Jurkat, Clone E6-1 (cell line): ENCODE results near the gene TMPRSS6.

ENCODE experiments used
- DNase-seq: peaks from one replicate; pipeline ENCODE4 v3.0.0-alpha.2; 2011; ENCODE audit warnings: low read depth, low spot score
- H3K4me3 ChIP-seq: 2 replicates; pipeline ENCODE4 v1.5.1; 2011; ENCODE audit warnings: mild to moderate bottlenecking, low read length, control low read depth, moderate library complexity

The TMPRSS6 gene

DNA sequence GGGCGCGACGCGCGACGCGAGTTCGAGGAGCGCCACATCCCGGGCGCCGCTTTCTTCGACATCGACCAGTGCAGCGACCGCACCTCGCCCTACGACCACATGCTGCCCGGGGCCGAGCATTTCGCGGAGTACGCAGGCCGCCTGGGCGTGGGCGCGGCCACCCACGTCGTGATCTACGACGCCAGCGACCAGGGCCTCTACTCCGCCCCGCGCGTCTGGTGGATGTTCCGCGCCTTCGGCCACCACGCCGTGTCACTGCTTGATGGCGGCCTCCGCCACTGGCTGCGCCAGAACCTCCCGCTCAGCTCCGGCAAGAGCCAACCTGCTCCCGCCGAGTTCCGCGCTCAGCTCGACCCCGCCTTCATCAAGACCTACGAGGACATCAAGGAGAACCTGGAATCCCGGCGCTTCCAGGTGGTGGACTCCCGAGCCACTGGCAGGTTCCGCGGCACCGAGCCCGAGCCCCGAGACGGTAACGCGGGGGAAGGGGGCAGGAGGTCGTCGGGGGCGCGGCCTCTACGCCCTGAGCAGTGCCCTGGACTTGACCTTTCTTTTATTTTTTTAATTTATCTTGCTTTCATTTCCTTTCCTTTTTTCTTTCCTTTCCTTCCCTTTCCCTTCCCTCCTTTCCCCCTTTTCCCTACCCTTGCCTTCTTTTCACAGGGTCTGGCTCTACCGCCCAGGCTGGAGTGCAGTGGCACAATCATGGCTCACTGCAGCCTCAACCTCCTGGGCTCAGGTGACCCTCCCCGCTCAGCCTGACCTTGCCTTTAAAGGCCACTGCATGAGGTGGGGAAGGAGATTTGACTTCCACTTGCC, 85.0 kb downstream of the TMPRSS6 start:
- H3K4me3 ChIP-seq, result no peak overlapping the region
- DNase-seq, result no peak

- no peak for DNase-seq
- no peak overlapping the region for H3K4me3 ChIP-seq
These were observed 85.7 kb downstream of the TMPRSS6 start for GRCh38 chr22:37023743-37024338.

- no peak for DNase-seq
- no peak overlapping the region for H3K4me3 ChIP-seq
These were observed 86.8 kb downstream of the TMPRSS6 start for GRCh38 chr22:37022483-37023337.

GRCh38 chr22:37021710-37022482, 87.6 kb downstream of the TMPRSS6 start:
- DNase-seq, result peak; percentile 49
- no peak overlapping the region for H3K4me3 ChIP-seq

- DNase-seq, result no peak
- H3K4me3 ChIP-seq, result no peak overlapping the region
These were observed 88.5 kb downstream of the TMPRSS6 start for GRCh38 chr22:37021041-37021440.

GRCh38 chr22:37020192-37020479, 89.4 kb downstream of the TMPRSS6 start:
- peak; percentile 20 for DNase-seq
- peak overlapping the region; percentile 91 for H3K4me3 ChIP-seq

GRCh38 chr22:37019309-37020191, 90.0 kb downstream of the TMPRSS6 start, which contains the start of the genes MPST and TST:
Gene MPST, plus strand, starts transcription at chr22:37019742. Its CDS starts 95 bp downstream, at chr22:37019837.
Gene TST, minus strand, starts transcription at chr22:37019447. Its CDS starts 715 bp downstream, at chr22:37018732.
- DNase-seq, result peak; percentile 14
- H3K4me3 ChIP-seq, result peak within 1 kb of the TSS; percentile 91

GRCh38 chr22:37018815-37019308, 90.7 kb downstream of the TMPRSS6 start:
- DNase-seq, result no peak
- peak overlapping the region; percentile 91 for H3K4me3 ChIP-seq

DNA sequence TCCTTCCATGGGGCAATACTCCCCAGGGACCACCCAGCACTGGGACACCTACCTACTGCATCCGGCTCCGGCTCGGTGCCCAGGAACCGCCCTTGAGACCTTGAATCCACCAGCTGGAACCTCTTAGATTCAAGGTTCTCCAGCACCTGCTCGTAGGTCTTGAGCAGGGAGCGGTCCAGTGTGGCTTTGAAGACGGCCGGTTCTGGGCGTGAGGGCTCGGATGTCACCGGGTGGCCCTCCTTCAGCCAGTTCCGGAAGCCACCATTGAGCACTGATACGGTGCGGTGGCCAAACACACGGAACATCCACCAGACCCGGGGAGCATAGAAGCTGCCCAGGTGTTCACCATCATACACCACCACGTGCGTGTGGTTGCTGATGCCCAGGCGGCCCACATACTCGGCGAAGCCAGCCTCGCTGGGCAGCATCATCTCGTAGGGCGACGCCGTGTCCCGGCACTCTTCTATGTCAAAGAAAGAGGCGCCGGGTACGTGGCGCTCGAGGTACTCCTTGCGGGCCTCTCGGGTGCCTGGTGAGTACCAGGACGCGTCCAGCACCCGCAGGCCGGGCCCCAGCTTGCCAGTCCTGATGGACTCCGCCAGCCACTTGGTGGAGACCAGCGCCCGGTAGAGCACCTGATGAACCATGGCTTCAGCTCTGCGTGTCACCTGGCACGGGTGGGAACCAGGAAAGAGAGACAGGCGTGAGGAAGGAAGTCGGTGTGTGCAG, 91.3 kb downstream of the TMPRSS6 start:
- DNase-seq, result no peak
- no peak overlapping the region for H3K4me3 ChIP-seq

- DNase-seq, result no peak
- no peak overlapping the region for H3K4me3 ChIP-seq
These were observed 92.2 kb downstream of the TMPRSS6 start for GRCh38 chr22:37017356-37017755.

DNA sequence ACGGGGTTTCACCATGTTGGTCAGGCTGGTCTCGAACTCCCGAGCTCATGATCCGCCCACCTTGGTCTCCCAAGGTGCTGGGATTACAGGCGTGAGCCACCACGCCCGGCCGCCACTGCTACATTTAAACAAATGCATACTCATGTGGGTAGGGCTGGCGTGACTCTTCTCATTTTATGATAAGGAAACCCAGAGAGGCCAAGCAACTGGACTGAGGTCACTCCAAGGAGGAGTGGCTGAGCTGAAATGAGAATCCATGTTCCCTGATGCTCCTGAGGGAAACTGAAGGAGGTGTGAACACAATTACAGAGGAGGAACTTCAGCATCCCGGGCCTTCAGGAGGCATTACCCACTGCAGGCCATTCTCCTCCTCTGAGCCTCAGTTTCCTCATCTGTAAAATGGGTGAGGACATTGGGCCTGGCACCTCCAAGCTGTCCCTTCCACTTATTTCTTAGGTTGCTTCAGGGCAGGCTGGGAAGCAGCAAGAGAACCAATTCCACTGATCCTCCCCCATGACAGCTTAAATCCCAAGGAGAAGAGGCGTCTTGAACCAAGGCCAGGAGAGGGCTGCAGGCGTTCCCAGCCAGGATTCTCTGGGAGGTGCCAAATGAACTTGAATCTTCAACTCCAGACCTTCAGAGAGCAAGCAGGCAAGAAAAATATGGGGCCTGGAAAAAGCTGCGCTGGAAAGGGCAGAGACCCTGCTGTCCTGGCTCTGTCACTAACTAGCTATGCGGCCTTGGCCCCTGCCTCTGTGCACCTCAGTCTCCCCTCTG, 93.2 kb downstream of the TMPRSS6 start:
- no peak overlapping the region for H3K4me3 ChIP-seq
- no peak for DNase-seq

DNA sequence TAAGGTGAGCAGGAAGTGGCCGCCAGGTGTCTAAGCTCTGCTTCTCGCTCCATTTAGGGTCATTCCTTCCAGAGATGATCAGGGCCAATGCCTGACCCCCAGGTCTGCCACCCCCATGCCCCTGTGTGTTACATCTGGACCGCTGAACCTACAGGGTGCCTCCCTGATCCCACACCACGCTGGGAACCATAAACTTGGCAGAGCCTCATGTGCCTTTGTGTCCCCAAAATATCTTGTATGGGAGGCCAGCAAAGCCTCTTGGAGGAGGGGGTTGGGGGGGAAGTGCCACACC, 94.0 kb downstream of the TMPRSS6 start:
- H3K4me3 ChIP-seq, result no peak overlapping the region
- no peak for DNase-seq
